ENCODE measurements around the gene ZNF17.

GRCh38 chr19:57377498-57378146 is 33.3 kb upstream of the ZNF17 start:
- TF ChIP-seq CTCF (conservative IDR thresholded peaks at IDR 0.05) (no peak), ZFX (IDR thresholded peaks at IDR 0.05) (no peak)
